ACC112 (cell line): ENCODE results near the gene LRBA.

Source experiments
- H2AFZ ChIP-seq: fragments of 200-600 bp; sonication (generic); one replicate; pipeline ENCODE4 v1.6.0; 2017; ENCODE audit warnings: antibody characterized with exemption, low read length; ENCODE audit not compliant: unreplicated experiment
- H3K27ac ChIP-seq: fragments of 200-600 bp; sonication (generic); 2 replicates; pipeline ENCODE4 v1.5.1; 2014; ENCODE audit warnings: low read depth, mild to moderate bottlenecking, antibody characterized with exemption, low read length, moderate library complexity
- H3K27me3 ChIP-seq: fragments of 200-600 bp; sonication (generic); 2 replicates; pipeline ENCODE4 v1.6.1; 2014; ENCODE audit warnings: mild to moderate bottlenecking, antibody characterized with exemption, low read length, moderate library complexity, mixed read lengths; ENCODE audit not compliant: insufficient read depth
- H3K36me3 ChIP-seq: fragments of 200-600 bp; sonication (generic); 2 replicates; pipeline ENCODE4 v1.6.1; 2016; ENCODE audit warnings: mild to moderate bottlenecking, antibody characterized with exemption, low read length, moderate library complexity, mixed read lengths; ENCODE audit not compliant: insufficient read depth
- H3K4me1 ChIP-seq: fragments of 200-600 bp; sonication (generic); one replicate; pipeline ENCODE4 v1.6.1; 2016; ENCODE audit warnings: low read length, mixed read lengths; ENCODE audit not compliant: insufficient read depth, unreplicated experiment, control insufficient read depth
- H3K4me3 ChIP-seq: fragments of 200-600 bp; sonication (generic); 2 replicates; pipeline ENCODE4 v1.5.1; 2014; ENCODE audit warnings: mild to moderate bottlenecking, low read depth, low read length
- H3K79me2 ChIP-seq: fragments of 200-600 bp; sonication (generic); one replicate; pipeline ENCODE4 v1.6.0; 2016; ENCODE audit warnings: low read length; ENCODE audit not compliant: control insufficient read depth, unreplicated experiment, insufficient read depth

Gene LRBA

DNA sequence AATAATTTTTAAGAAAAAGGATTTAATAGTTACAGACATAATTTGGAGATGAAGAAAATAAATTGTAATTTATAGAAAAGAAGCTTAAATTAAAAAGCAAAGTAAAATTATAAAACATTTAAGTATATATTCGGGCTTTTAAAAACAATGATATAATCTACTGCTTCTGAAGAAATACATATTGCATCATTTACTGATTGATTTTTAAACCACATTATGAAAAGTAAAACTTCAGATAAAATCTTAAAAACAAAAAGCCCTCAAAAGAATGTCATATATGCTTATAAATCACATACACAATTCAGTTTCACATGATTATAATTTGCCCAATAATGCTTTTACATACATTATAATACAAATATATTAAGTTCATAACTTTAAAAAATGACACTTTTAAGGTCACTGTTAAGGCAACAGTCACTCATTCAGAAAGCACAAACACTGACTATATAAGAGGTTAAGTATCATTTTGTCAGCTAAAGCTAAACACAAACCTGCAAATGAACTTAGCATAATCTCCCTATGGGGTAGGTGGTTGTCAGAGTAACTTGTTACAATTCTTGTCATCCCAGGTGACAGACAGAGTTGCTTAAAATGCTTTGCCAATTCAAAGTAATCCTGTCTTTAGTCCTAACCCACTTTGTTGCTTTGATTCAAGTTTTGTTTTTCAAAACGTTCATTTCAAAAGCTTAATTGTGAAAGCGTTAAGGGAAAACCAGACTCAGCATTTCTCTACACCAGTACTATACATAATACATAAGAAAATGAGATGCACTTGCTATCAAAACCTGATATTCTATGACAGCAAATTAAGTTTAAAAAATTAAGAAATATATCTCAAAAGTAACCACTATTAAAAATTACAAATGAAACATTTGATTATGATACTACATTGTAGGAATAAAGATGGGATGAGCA lies 523.7 kb downstream of the LRBA start:
- no peak overlapping the region for H3K4me3 ChIP-seq
- H3K27me3 ChIP-seq = no peaks in the 10 kb centered on the region
- no peak overlapping the region for H3K27ac ChIP-seq
- H3K4me1 ChIP-seq = peaks cover 9% of the 10 kb centered on the region
- no peak overlapping the region for H2AFZ ChIP-seq
- no peaks in the 10 kb centered on the region for H3K79me2 ChIP-seq
- H3K36me3 ChIP-seq = no peaks in the 10 kb centered on the region

DNA sequence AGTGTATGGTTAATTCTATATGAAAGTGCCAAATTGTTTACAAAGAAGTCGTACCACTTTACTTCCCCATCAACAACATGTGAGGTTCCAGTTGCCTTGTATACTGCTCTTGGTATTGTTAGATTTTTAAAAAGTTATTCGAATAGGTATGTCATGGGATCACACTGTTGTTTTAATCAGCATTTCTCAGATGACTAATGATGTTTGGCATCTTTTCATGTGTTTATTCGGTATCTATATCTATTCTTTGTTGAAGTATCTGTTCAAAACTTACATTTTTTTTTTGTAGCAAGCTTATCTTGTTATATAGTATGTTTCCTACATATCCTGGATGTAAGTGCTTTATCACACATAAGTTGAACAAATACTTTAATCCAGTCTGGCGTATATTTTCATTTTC lies 532.5 kb downstream of the LRBA start:
- H3K27me3 ChIP-seq = no peaks in the 10 kb centered on the region
- H3K36me3 ChIP-seq = no peaks in the 10 kb centered on the region

DNA sequence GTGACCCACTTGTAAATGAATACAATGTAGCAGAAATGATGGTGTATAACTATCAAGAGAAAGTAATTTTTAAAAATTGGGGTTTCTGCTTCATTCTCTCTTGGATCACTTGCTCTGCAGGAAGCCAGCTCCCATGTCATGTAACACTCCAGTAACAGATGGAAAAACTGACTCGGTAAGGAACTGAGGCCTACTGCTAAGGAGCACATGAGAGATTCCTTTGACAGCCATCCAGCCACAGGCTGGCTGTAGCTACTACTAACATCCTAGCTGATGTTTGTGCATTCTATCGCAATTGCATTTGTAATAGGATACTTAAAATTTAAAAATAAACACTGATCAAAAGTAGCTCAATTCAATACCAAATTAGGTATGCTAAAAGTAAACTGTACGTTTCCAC lies 535.4 kb downstream of the LRBA start:
- no peaks in the 10 kb centered on the region for H3K79me2 ChIP-seq
- H3K4me3 ChIP-seq = no peak overlapping the region
- H3K27me3 ChIP-seq = no peaks in the 10 kb centered on the region
- no peaks in the 10 kb centered on the region for H3K36me3 ChIP-seq
- H3K27ac ChIP-seq = no peak overlapping the region
- H2AFZ ChIP-seq = no peak overlapping the region
- peaks cover 4% of the 10 kb centered on the region for H3K4me1 ChIP-seq

More for the DNA sequence above, 532.5 kb downstream of the LRBA start:
- Histone ChIP-seq H3K27ac (no peak overlapping the region), H3K79me2 (no peaks in the 10 kb centered on the region), H3K4me3 (no peak overlapping the region), H3K4me1 (peaks cover 4% of the 10 kb centered on the region), H2AFZ (no peak overlapping the region)

GRCh38 chr4:150477869-150478268 lies 537.2 kb downstream of the LRBA start:
- H3K27ac ChIP-seq = no peak overlapping the region
- H3K79me2 ChIP-seq = no peaks in the 10 kb centered on the region
- no peak overlapping the region for H2AFZ ChIP-seq
- peaks cover 4% of the 10 kb centered on the region for H3K4me1 ChIP-seq
- no peaks in the 10 kb centered on the region for H3K27me3 ChIP-seq
- H3K4me3 ChIP-seq = no peak overlapping the region
- no peaks in the 10 kb centered on the region for H3K36me3 ChIP-seq

DNA sequence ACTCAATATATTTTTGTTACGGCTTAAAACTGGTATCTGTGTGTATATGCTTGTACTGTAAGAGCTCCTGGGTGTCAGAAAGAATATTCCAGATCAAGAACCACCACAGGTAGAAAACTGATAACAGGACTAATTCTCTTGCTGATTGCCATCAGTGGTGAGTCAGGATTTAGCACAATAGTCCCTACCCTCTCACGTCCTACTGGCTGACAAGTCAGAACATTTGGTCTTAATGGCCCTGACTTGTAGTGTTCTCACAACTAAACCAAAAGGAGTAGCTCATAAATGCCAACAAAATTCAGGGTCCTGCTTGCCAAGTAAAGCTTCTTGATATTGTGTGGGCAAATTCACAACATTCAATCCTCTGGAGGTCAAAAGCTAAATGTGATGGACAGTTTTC lies 538.3 kb downstream of the LRBA start:
- H3K4me1 ChIP-seq = no peaks in the 10 kb centered on the region
- H3K27ac ChIP-seq = no peak overlapping the region
- no peak overlapping the region for H3K4me3 ChIP-seq
- H3K36me3 ChIP-seq = no peaks in the 10 kb centered on the region
- H3K79me2 ChIP-seq = no peaks in the 10 kb centered on the region
- H2AFZ ChIP-seq = no peak overlapping the region
- no peaks in the 10 kb centered on the region for H3K27me3 ChIP-seq

DNA sequence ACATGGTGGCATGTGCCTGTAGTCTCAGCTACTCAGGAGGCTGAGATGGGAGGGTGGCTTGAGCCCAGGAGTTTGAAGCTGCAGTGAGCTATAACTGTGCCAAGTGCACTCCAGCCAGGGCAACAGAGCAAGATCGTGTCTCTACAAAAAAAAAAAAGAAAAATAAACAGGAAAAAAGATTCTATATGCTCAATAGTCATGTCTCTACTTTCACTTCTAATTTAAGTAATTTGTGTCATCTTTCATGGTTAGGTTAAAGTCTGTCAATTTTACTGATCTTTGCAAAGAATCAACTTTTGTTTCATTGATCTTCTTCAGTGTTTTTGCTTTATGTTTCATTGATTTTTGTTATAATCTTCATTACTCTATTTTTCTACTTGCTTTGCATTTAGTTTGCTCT lies 539.3 kb downstream of the LRBA start:
- Histone ChIP-seq H3K4me1 (no peaks in the 10 kb centered on the region), H3K27me3 (no peaks in the 10 kb centered on the region), H3K4me3 (no peak overlapping the region), H3K36me3 (no peaks in the 10 kb centered on the region), H3K79me2 (no peaks in the 10 kb centered on the region), H2AFZ (no peak overlapping the region), H3K27ac (no peak overlapping the region)

- no peak overlapping the region for H3K27ac ChIP-seq
- no peaks in the 10 kb centered on the region for H3K27me3 ChIP-seq
- H3K4me3 ChIP-seq = no peak overlapping the region
- no peaks in the 10 kb centered on the region for H3K79me2 ChIP-seq
- peaks cover 14% of the 10 kb centered on the region; the same call in 1 of the 2 replicates for H3K36me3 ChIP-seq
- H2AFZ ChIP-seq = no peak overlapping the region
- H3K4me1 ChIP-seq = peaks cover 14% of the 10 kb centered on the region
Observed at GRCh38 chr4:150464523-150464922, 550.6 kb downstream of the LRBA start.

DNA sequence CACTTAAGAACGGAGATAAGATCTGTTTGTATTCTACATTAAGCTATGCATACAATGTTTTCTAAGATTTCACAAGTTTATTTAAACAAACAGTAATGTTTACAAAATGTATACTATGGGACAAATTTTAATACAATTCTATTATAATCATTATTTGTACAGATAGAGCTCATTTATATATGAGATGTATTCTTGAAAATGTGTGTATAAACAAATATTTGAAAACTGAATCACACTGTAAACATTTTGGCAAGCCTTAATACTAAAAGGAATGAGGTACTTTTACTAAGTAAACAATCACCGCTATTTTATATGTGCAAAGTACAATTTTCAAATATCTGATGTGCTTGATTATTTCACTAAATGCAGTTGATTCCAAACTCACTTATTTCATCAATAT lies 552.3 kb downstream of the LRBA start:
- H3K27ac ChIP-seq = no peak overlapping the region
- H3K79me2 ChIP-seq = no peaks in the 10 kb centered on the region
- peaks cover 14% of the 10 kb centered on the region for H3K4me1 ChIP-seq
- H3K4me3 ChIP-seq = no peak overlapping the region; the same call in 1 of the 2 replicates
- H3K36me3 ChIP-seq = peaks cover 14% of the 10 kb centered on the region; the same call in 1 of the 2 replicates
- H3K27me3 ChIP-seq = no peaks in the 10 kb centered on the region
- H2AFZ ChIP-seq = no peak overlapping the region

- H3K27me3 ChIP-seq = no peaks in the 10 kb centered on the region
- no peak overlapping the region for H2AFZ ChIP-seq
- peaks cover 14% of the 10 kb centered on the region; the same call in 1 of the 2 replicates for H3K36me3 ChIP-seq
- H3K4me1 ChIP-seq = peaks cover 14% of the 10 kb centered on the region
- H3K27ac ChIP-seq = no peak overlapping the region
- no peak overlapping the region for H3K4me3 ChIP-seq
- no peaks in the 10 kb centered on the region for H3K79me2 ChIP-seq
Observed at GRCh38 chr4:150461957-150462356, 553.1 kb downstream of the LRBA start.

DNA sequence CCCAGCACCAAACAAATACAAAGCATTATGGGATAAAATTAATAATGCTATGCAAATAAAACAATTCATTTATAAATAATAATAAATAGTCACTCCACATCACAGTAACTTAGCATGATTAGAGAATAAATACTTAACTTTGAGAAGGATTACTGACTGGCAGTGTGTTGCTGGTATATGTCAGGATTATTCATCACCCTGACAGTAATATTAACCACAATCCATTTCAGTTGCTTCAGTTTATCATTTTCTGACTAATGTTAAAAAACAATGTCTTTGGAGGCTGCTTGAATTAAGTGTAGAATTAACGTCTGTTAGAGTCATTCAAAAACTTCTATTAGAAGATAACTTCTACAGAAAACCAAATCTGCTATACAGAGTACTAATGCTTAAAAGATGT lies 557.3 kb downstream of the LRBA start:
- Histone ChIP-seq H3K36me3 (no peaks in the 10 kb centered on the region), H3K27me3 (no peaks in the 10 kb centered on the region), H2AFZ (no peak overlapping the region), H3K79me2 (no peaks in the 10 kb centered on the region), H3K4me3 (no peak overlapping the region), H3K27ac (no peak overlapping the region), H3K4me1 (peaks cover 7% of the 10 kb centered on the region)

DNA sequence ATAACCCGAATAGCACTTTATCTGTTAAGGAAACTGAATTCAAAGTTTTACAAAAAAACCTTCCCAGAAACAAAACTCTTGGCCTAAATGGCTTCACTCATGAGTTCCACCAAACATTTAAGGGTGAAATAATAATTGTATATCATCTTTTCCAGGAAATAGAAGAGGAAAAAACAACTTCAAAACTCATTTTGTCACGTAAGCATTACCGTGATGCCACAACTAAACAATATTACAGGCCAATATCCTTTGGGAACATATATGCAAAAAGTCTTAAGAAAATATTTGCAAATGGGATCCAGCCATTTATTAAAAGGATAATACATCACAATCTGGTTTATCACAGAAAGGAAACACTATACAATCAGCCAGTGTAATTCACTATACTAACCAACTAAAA lies 563.2 kb downstream of the LRBA start:
- Histone ChIP-seq H3K27me3 (no peaks in the 10 kb centered on the region), H3K79me2 (no peaks in the 10 kb centered on the region), H3K4me3 (no peak overlapping the region), H3K36me3 (peaks cover 6% of the 10 kb centered on the region; the same call in 1 of the 2 replicates), H3K4me1 (no peaks in the 10 kb centered on the region), H3K27ac (no peak overlapping the region), H2AFZ (no peak overlapping the region)
